ENCODE measurements around the gene HRAS.

Gene HRAS

GRCh38 chr11:567011-567628 is 31.7 kb upstream of the HRAS start:
- no peak for DNase-seq

- no peak for DNase-seq
Observed at GRCh38 chr11:565921-566509, 30.6 kb upstream of the HRAS start.

- no peak for DNase-seq
Observed at GRCh38 chr11:563812-564578, 28.6 kb upstream of the HRAS start.

GRCh38 chr11:563066-563811 is 27.9 kb upstream of the HRAS start:
- DNase-seq = no peak

- no peak for DNase-seq
Observed at GRCh38 chr11:562046-562645, 26.8 kb upstream of the HRAS start.

- DNase-seq = peak in 1 of 2 experiments; percentile 55
Observed at GRCh38 chr11:561148-562003, 26.0 kb upstream of the HRAS start.

- peak; percentile 98 to 99 for DNase-seq
Observed at GRCh38 chr11:560305-561147, 25.1 kb upstream of the HRAS start, which contains the start of the genes LMNTD2 and RASSF7. TSS of gene LMNTD2 (minus strand) at chr11:560738. CDS start at chr11:560716, 22 bp downstream. TSS of gene RASSF7 (plus strand) at chr11:560970. CDS start at chr11:561769, 799 bp downstream.

GRCh38 chr11:559712-560304 is 24.4 kb upstream of the HRAS start:
- no peak for DNase-seq

GRCh38 chr11:559020-559620 is 23.7 kb upstream of the HRAS start:
- no peak for DNase-seq

GRCh38 chr11:558503-558902 is 23.1 kb upstream of the HRAS start:
- DNase-seq = no peak

- DNase-seq = no peak
Observed at GRCh38 chr11:557328-558132, 22.2 kb upstream of the HRAS start.

GRCh38 chr11:556662-557256 is 21.4 kb upstream of the HRAS start:
- DNase-seq = no peak

GRCh38 chr11:555780-556661 is 20.6 kb upstream of the HRAS start:
- no peak for DNase-seq

- no peak for DNase-seq
Observed at GRCh38 chr11:555227-555779, 19.9 kb upstream of the HRAS start.

- peak; percentile 76 to 81 for DNase-seq
Observed at GRCh38 chr11:554428-555226, 19.3 kb upstream of the HRAS start.

- no peak for DNase-seq
Observed at GRCh38 chr11:553988-554340, 18.6 kb upstream of the HRAS start.

Data from activated T-cell treated with anti-CD3 and anti-CD28 coated beads, Interleukin-2, amount 50 U/mL, for 48 hours (primary cell).